Stimulated activated naive CD8-positive, alpha-beta T cell treated with anti-CD3 and anti-CD28 coated beads, Interleukin-15, Interleukin-2, amounts not matched to agents 100 ng/mL and 50 ng/mL, for 24 hours (primary cell): ENCODE results near the gene TXNL1.
"Not testable (repeated sequence)": the region's sequence is repeated elsewhere in the genome, so short reads cannot be mapped to it uniquely, and the experiment has no call there.

Experiments used
- H3K27ac Mint-ChIP-seq: one replicate; pipeline ENCODE4 v1.8.0; 2021; ENCODE audit warnings: mild to moderate bottlenecking, mixed read lengths
- H3K27me3 Mint-ChIP-seq: one replicate; pipeline ENCODE4 v1.8.0; 2021; ENCODE audit warnings: mixed read lengths
- H3K36me3 Mint-ChIP-seq: one replicate; pipeline ENCODE4 v1.8.0; 2021; ENCODE audit warnings: low read depth, mixed read lengths
- H3K4me1 Mint-ChIP-seq: one replicate; pipeline ENCODE4 v1.8.0; 2021; ENCODE audit warnings: low read depth, mixed read lengths
- H3K4me3 Mint-ChIP-seq: one replicate; pipeline ENCODE4 v1.8.0; 2021; ENCODE audit warnings: mild to moderate bottlenecking, mixed read lengths
- H3K9me3 Mint-ChIP-seq: one replicate; pipeline ENCODE4 v1.8.0; 2021; ENCODE audit warnings: mixed read lengths

The TXNL1 gene

DNA sequence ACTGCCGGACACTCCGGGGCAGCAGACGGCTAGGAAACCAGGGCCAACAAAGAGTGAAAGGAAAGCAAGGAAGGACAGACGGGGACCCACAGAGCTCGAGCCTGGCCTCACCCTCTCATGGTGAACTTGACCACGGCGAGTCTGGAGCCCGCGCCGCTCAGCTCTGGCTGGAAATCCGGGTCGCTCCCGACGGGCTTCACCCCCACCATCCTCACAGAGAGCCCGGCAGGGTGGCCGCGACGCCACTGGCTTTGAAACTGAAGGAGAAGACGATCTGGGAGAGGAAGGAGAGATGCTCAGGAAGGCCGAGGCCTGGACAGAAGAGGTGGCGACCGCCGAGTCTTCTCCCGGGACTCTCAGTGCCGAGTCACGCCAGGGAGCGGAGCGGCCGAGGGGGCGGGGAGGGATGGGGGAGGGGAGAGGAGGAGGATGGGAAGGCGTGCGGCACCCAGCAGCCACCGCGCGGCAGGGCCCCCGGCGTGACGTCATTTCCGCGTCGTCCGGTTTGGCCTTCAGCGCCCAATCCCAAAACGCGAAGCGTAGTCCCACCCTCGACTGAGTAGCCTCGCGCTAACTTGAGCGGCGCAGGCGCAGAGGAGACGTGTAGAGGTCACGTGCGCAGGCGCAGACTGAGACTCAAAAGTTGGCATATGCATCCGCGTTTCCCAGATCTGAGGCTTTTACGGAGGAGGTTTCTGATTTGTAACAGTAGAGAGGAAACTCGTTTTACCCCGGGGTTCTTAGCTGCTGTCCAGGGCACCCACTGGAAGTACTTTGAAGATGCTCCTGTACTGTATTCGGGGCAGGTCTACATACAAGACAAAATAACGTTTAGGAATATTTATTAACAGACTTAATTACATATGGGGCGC lies at the start of gene TXNL1:
Gene TXNL1 (minus strand): TSS at position 361 of the 872 bp plus-strand sequence. CDS start 152 bp downstream, at position 209.
- peaks cover 47% of the 10 kb centered on the region for H3K4me1 Mint-ChIP-seq

GRCh38 chr18:56684277-56684676 lies 45.9 kb upstream of the TXNL1 start:
- Mint-ChIP-seq H3K4me1 (no peaks in the 10 kb centered on the region), H3K27ac (no peak overlapping the region), H3K36me3 (peaks cover 23% of the 10 kb centered on the region), H3K4me3 (no peak overlapping the region), H3K27me3 (no peaks in the 10 kb centered on the region), H3K9me3 (no peaks in the 10 kb centered on the region)

More for the DNA sequence above, at the start of gene TXNL1:
- no peaks in the 10 kb centered on the region for H3K9me3 Mint-ChIP-seq
- H3K27me3 Mint-ChIP-seq: no peaks in the 10 kb centered on the region
- peak within 1 kb of the TSS; percentile 96 for H3K27ac Mint-ChIP-seq
- H3K4me3 Mint-ChIP-seq: peak within 1 kb of the TSS; percentile 99
- H3K36me3 Mint-ChIP-seq: peaks cover 29% of the 10 kb centered on the region

GRCh38 chr18:56678836-56679565 lies 40.6 kb upstream of the TXNL1 start:
- H3K9me3 Mint-ChIP-seq: peaks cover 9% of the 10 kb centered on the region
- no peak overlapping the region for H3K4me3 Mint-ChIP-seq
- H3K27me3 Mint-ChIP-seq: no peaks in the 10 kb centered on the region
- H3K36me3 Mint-ChIP-seq: peaks cover 33% of the 10 kb centered on the region
- H3K27ac Mint-ChIP-seq: no peak overlapping the region
- H3K4me1 Mint-ChIP-seq: no peaks in the 10 kb centered on the region

GRCh38 chr18:56676639-56677038 lies 38.2 kb upstream of the TXNL1 start:
- Mint-ChIP-seq H3K4me3 (no peak overlapping the region), H3K36me3 (peaks cover 39% of the 10 kb centered on the region), H3K4me1 (peaks cover 2% of the 10 kb centered on the region), H3K9me3 (peaks cover 9% of the 10 kb centered on the region), H3K27me3 (no peaks in the 10 kb centered on the region), H3K27ac (no peak overlapping the region)

DNA sequence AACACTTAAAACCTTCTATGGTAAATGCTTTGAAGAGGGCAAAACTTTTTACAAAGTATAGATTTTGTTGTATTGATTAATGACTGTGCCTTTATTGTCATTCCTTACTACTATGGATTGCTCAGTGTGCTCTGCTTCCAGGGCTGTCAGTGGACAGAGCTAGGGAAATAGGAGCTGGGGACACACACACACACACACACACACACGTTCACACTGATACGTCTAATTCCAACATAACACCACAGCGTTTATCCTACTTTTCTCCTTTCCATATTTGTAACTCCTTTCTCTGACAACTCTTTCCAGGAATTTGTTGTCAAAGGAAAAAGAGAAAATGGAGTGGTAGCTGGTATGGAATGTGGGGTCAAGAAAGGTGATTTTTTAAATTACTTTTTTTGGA lies 34.6 kb upstream of the TXNL1 start:
- H3K9me3 Mint-ChIP-seq: peaks cover 5% of the 10 kb centered on the region
- H3K36me3 Mint-ChIP-seq: peaks cover 33% of the 10 kb centered on the region
- H3K4me3 Mint-ChIP-seq: no peak overlapping the region
- peaks cover 21% of the 10 kb centered on the region for H3K4me1 Mint-ChIP-seq
- H3K27me3 Mint-ChIP-seq: no peaks in the 10 kb centered on the region
- no peak overlapping the region for H3K27ac Mint-ChIP-seq

- Mint-ChIP-seq H3K36me3 (peaks cover 27% of the 10 kb centered on the region), H3K9me3 (no peaks in the 10 kb centered on the region), H3K4me1 (peaks cover 22% of the 10 kb centered on the region), H3K4me3 (no peak overlapping the region), H3K27ac (no peak overlapping the region), H3K27me3 (no peaks in the 10 kb centered on the region)
These were observed 34.0 kb upstream of the TXNL1 start for GRCh38 chr18:56672391-56672790.

DNA sequence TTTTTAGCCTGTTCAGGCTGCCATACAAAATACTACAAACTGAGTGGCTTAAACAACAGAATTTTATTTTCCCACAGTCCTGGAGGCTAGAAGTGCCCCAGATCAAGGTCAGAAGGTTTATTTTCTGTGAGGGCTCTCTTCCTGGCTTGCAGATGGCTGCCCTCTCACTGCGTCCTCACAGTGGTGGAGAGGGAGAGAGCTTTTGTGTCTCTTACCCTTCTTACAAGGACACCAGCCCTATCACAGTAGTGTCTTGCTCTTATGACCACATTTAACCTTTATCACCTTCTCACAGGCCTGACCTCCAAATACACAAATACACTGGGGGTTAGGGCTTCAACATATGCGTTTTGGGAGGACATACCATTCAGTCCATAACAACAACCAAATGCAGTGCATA lies 24.5 kb upstream of the TXNL1 start:
- Mint-ChIP-seq H3K9me3 (no peaks in the 10 kb centered on the region), H3K4me1 (peaks cover 17% of the 10 kb centered on the region), H3K27ac (no peak overlapping the region), H3K4me3 (no peak overlapping the region), H3K27me3 (no peaks in the 10 kb centered on the region), H3K36me3 (peaks cover 9% of the 10 kb centered on the region)

DNA sequence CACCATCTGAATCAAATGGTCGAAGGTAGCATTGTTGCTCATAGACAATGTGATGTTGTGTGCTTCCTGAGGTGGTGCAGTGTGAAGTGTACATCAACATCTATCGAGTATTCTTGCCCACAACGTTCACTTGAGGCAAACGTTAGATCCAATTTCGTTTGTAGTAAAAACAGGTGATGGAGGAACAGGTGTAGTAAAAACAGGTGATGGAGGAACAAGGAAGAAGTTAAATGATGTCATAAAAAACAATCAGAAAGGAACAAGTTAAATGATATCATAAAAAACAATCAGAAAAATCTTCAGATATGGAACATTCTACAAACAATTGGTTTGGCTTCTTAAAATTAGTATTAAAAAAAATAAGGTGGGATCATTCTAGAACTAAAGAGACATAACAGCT lies 24.1 kb upstream of the TXNL1 start:
- Mint-ChIP-seq H3K4me3 (no peak overlapping the region), H3K4me1 (peaks cover 17% of the 10 kb centered on the region), H3K27ac (no peak overlapping the region), H3K36me3 (peaks cover 9% of the 10 kb centered on the region), H3K9me3 (no peaks in the 10 kb centered on the region), H3K27me3 (no peaks in the 10 kb centered on the region)

DNA sequence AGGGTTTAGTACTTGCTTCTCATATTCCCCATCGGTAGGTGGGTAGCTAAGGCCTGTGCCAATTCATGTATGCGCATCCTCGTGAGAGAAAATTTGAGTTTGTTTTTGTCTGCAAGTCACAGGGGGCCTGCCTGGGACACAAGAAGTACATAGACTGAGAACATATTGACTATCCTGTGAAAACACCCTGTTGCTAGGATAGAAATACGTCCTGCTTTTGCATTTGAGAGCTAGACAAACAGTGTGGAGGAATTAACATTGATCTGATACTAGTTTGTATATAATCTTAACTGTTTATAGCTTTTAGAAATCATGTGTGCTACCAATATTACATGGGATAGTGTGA lies 23.6 kb upstream of the TXNL1 start:
- H3K4me1 Mint-ChIP-seq: peaks cover 15% of the 10 kb centered on the region
- H3K4me3 Mint-ChIP-seq: no peak overlapping the region
- no peak overlapping the region for H3K27ac Mint-ChIP-seq

DNA sequence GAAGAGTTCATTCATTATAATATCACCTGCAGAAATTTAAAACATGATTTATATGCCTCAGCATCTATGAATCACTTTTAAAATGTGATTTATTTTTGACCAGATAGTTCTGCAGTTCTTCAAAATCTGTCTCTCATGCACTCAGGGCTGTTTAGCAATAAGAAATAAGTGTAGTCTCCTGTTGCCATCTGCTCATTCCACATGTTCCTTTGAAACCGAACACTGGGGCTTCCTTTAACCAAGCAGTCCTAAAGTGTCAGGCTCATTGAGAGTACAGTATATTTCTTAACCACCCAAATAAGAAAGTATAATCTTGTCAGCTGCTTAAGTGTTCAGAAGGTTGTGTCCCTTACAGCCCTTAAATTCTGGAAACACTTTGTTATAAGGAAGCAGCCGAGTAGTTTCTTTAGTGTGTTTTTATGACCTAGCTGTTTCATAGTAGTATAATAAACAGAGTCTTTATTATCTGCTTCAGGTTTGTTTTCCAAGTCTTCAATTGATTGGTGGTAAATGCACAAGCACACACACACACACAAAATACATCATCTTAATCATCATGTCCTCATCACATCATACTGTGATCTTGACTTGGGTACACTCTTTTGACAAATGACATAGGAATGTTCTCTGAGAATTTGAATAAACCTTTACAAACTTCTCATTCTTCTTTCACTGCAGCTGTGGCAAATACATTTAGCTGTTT lies 23.1 kb upstream of the TXNL1 start:
- no peak overlapping the region for H3K27ac Mint-ChIP-seq
- no peak overlapping the region for H3K4me3 Mint-ChIP-seq
- H3K9me3 Mint-ChIP-seq: no peaks in the 10 kb centered on the region
- peaks cover 9% of the 10 kb centered on the region for H3K36me3 Mint-ChIP-seq
- H3K27me3 Mint-ChIP-seq: no peaks in the 10 kb centered on the region
- H3K4me1 Mint-ChIP-seq: peaks cover 14% of the 10 kb centered on the region

More for the DNA sequence above, 23.6 kb upstream of the TXNL1 start:
- Mint-ChIP-seq H3K36me3 (peaks cover 9% of the 10 kb centered on the region), H3K9me3 (no peaks in the 10 kb centered on the region), H3K27me3 (no peaks in the 10 kb centered on the region)

DNA sequence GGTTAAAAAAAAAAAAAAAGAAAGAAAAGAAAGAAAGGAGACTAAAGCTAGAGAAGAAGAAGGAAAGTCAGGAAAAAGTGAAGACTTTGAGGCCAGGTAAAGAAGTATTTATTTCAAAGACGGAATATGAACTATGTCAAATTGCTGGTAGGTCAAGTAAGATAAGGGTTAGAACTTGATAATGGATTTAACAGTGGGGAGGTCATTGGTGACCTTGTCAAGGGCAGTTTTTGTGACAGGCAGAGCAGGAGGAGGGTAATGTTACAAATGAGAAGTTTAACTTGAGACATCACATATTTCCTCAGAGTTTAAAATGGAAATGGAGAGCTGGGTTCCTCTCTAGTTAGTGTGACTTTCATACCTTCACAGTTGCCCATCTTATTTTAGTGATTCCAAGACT lies 22.3 kb upstream of the TXNL1 start:
- no peaks in the 10 kb centered on the region for H3K9me3 Mint-ChIP-seq
- H3K27ac Mint-ChIP-seq: no peak overlapping the region
- H3K27me3 Mint-ChIP-seq: no peaks in the 10 kb centered on the region

DNA sequence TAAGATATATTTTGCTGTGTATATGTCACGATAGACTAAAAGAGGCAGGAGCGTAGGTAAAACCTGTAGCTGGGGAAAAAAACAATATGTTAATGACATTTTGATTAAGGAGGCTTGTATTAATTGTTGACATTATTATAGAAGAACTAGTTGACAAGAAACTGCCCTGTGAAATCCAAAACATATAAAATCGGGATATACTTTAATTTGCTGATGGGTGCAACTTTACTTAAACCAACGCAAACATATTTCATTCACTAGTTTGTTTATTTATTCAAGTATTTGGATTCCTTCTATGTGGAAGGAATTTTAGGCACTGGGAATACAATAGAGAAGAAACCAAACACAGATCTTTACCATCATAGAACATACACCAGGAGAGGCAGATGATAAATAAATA lies 20.7 kb upstream of the TXNL1 start:
- peaks cover 16% of the 10 kb centered on the region for H3K36me3 Mint-ChIP-seq
- H3K4me1 Mint-ChIP-seq: peaks cover 35% of the 10 kb centered on the region
- H3K4me3 Mint-ChIP-seq: no peak overlapping the region
- no peaks in the 10 kb centered on the region for H3K9me3 Mint-ChIP-seq
- no peak overlapping the region for H3K27ac Mint-ChIP-seq
- no peaks in the 10 kb centered on the region for H3K27me3 Mint-ChIP-seq

More for the DNA sequence above, 22.3 kb upstream of the TXNL1 start:
- H3K4me3 Mint-ChIP-seq: no peak overlapping the region
- H3K36me3 Mint-ChIP-seq: peaks cover 9% of the 10 kb centered on the region
- H3K4me1 Mint-ChIP-seq: peaks cover 20% of the 10 kb centered on the region

DNA sequence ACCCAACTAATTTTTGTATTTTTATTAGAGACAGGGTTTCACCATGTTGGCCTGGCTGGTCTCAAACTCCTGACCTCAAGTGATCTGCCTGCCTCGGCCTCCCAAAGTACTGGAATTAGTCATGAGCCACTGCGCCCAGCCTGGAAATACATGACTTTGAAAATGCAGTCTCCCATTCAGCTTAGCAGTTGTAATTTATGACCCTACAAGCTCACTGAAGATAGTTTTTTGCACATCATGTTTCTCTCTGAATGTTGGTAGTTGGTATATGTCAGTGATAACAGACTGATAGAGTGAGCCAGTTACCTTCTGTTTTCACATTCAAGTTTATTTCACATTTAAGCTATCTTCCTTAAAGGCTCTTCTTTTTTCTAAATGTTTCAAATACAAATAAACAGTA lies 19.9 kb upstream of the TXNL1 start:
- Mint-ChIP-seq H3K27ac (no peak overlapping the region), H3K27me3 (no peaks in the 10 kb centered on the region), H3K36me3 (peaks cover 16% of the 10 kb centered on the region), H3K4me3 (no peak overlapping the region), H3K4me1 (peaks cover 42% of the 10 kb centered on the region), H3K9me3 (no peaks in the 10 kb centered on the region)

DNA sequence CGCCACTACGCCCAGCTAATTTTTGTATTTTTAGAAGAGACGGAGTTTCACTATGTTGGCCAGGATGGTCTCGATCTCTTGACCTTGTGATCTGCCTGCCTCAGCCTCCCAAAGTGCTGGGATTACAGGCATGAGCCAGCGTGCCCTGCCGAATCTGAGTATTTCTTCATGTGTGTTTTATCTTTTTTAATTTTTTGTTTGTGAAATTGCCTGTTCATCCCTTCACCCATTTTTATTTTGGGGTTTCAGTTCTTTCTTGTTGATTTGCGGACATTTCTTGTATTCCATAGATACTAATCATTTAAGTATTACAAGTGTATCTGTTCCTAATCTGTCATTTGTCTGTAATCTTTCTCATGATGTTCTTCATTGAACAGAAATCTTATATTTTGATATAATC lies 15.9 kb upstream of the TXNL1 start:
- peaks cover 61% of the 10 kb centered on the region for H3K4me1 Mint-ChIP-seq
- H3K4me3 Mint-ChIP-seq, H3K27ac Mint-ChIP-seq, H3K9me3 Mint-ChIP-seq, H3K27me3 Mint-ChIP-seq: not testable (repeated sequence)
- peaks cover 12% of the 10 kb centered on the region for H3K36me3 Mint-ChIP-seq

DNA sequence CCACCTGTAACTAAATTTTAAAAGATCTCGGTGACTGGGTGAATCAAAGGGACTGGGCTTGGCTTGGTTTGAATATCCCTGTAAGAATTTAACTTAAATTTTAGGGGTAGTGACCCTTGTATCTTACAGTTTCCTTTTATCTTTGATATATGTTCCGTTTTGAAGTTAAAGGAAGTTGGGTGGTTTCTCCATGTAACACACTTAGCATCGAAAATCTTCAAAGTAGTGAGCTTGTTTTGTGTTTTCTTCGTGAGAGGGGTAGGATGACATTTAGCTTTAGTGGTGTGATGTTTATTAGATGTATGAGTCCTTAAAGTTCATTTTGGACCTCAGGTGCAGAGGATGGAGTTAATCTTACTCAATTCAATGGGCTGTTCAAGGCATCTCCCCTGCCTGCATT lies 14.4 kb upstream of the TXNL1 start:
- H3K9me3 Mint-ChIP-seq: no peaks in the 10 kb centered on the region
- H3K27me3 Mint-ChIP-seq: no peaks in the 10 kb centered on the region
- H3K4me3 Mint-ChIP-seq: peak overlapping the region; percentile 98
- H3K36me3 Mint-ChIP-seq: peaks cover 7% of the 10 kb centered on the region
- peak overlapping the region; percentile 59 for H3K27ac Mint-ChIP-seq
- peaks cover 67% of the 10 kb centered on the region for H3K4me1 Mint-ChIP-seq
